Tibial nerve (tissue), 4 donors: ENCODE data around the gene WNT9B. TPM values are rescaled to one million over a fixed set of nuclear protein-coding genes. Genes with fewer than 3 reads are reported as not detected.

Experiments used
- DNase-seq, 2 donors: peaks; one replicate each; pipeline ENCODE4 v3.0.0-alpha.2; 2019; ENCODE audit warnings: low spot score in 2 of 2
- H3K27ac ChIP-seq, 4 donors: fragments of 200-600 bp; sonication (generic) in 3 of 4; one replicate each; pipeline ENCODE4 v1.5.1; 2017 to 2019; ENCODE audit warnings: mild to moderate bottlenecking in 1 of 4
- H3K27me3 ChIP-seq, 2 donors: fragments of 200-600 bp; sonication (generic) in 1 of 2; one replicate each; pipeline versions ENCODE4 v1.5.1 to v1.6.0; 2017 to 2019
- H3K36me3 ChIP-seq, 3 donors: fragments of 200-600 bp; sonication (generic); one replicate each; pipeline ENCODE4 v1.5.1; 2018 to 2019
- H3K4me1 ChIP-seq, 4 donors: fragments of 200-600 bp; sonication (generic) in 3 of 4; one replicate each; pipeline ENCODE4 v1.5.1; 2017 to 2019
- H3K4me3 ChIP-seq, 4 donors: fragments of 200-600 bp; sonication (generic) in 3 of 4; one replicate each; pipeline ENCODE4 v1.5.1; 2017 to 2019; ENCODE audit warnings: mild to moderate bottlenecking in 1 of 4, moderate library complexity in 1 of 4
- H3K9me3 ChIP-seq, 4 donors: fragments of 200-600 bp; sonication (generic) in 3 of 4; one replicate each; pipeline ENCODE4 v1.5.1; 2017 to 2019
- EP300 ChIP-seq, 2 donors: sonication (generic); formaldehyde crosslinking; IDR thresholded peaks; one replicate each; pipeline ENCODE4 v1.6.1; 2017; ENCODE audit warnings: antibody characterized with exemption in 2 of 2, mild to moderate bottlenecking in 1 of 2
- POLR2A ChIP-seq, 2 donors: fragments of 450-650 bp; IDR thresholded peaks; one replicate each; pipeline ENCODE4 v1.6.1; 2017; ENCODE audit warnings: antibody characterized with exemption in 2 of 2, mild to moderate bottlenecking in 2 of 2, moderate library complexity in 2 of 2
- WGBS, 2 donors: methylation state at CpG; one replicate each; pipeline ENCODE4 v1.1.5; 2018; 5-methylcytosine and 5-hydroxymethylcytosine counted together
- total RNA-seq, 4 donors: library from RNA; depleted of rRNA; stranded (reverse); fragments of >200 nt; gene quantifications; one replicate each; pipeline ENCODE4 v1.1.0, GENCODE V29; 2016
- TF ChIP-seq, protein P1 (sequence below), 5 experiments: fragments of 200-600 bp in 3 of 5; fragments of 450-650 bp in 2 of 5; sonication (generic) in 3 of 5; IDR thresholded peaks; one replicate each; pipeline ENCODE4 v1.5.1; 2016 to 2019; ENCODE audit warnings: antibody characterized with exemption in 5 of 5, mild to moderate bottlenecking in 3 of 5, moderate library complexity in 2 of 5

Gene WNT9B, protein sequence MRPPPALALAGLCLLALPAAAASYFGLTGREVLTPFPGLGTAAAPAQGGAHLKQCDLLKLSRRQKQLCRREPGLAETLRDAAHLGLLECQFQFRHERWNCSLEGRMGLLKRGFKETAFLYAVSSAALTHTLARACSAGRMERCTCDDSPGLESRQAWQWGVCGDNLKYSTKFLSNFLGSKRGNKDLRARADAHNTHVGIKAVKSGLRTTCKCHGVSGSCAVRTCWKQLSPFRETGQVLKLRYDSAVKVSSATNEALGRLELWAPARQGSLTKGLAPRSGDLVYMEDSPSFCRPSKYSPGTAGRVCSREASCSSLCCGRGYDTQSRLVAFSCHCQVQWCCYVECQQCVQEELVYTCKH
- under 1 TPM in 2 of 4 donors, not detected in 2; 0.78 to 0.90 TPM for total RNA-seq

DNA sequence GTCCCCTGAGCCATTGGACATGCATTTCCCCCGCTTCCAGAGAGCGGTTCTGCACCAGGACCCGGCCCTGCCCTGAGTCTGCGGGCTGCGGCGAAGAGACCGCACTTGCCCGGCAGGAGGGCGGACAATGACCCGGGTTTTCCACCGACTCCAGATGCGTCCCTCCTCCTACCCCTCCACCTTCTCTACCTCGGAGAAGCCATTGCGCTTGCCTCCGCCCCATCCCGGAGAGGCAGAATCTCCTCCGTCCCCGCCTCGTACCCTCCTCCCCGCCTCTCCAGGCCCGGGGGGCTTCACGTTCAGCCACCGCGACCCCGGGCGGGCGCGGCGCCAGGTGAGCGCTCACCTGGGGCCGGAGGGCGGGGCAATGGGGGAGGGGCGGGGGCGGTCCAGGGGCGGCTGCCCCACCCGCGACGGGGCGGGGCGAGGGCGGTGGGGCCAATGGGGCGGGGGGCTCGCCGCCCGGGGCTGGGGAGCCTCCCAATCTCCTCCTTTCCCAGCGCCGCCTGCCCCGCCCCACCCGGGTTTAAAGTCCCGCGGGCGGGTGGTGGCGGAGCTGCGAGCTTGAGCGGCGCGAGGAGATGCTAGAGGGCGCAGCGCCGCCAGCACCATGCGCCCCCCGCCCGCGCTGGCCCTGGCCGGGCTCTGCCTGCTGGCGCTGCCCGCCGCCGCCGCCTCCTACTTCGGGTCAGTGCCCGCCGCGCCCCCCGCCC is at the start of gene WNT9B:
WNT9B (plus strand) TSS at position 555 of the 713 bp plus-strand sequence; CDS start at position 611, 56 bp downstream.
- Histone ChIP-seq H3K27ac (no peak within 1 kb of the TSS), H3K4me3 (peak within 1 kb of the TSS in 2 of 4 donors; percentile 22 to 47), H3K36me3 (no peaks in the 10 kb centered on the region), H3K4me1 (peaks cover 0 to 16% (median 7%) of the 10 kb centered on the region in 4 donors), H3K27me3 (peaks cover 0 to 73% of the 10 kb centered on the region in 2 donors), H3K9me3 (no peaks in the 10 kb centered on the region)
- no peak for DNase-seq
- 2 to 4% methylated on average over 40 to 61 of the region's 75 CpGs for WGBS, 2 donors
- TF ChIP-seq POLR2A (IDR thresholded peaks at IDR 0.05) = no peak
- TF ChIP-seq, protein P1, sequence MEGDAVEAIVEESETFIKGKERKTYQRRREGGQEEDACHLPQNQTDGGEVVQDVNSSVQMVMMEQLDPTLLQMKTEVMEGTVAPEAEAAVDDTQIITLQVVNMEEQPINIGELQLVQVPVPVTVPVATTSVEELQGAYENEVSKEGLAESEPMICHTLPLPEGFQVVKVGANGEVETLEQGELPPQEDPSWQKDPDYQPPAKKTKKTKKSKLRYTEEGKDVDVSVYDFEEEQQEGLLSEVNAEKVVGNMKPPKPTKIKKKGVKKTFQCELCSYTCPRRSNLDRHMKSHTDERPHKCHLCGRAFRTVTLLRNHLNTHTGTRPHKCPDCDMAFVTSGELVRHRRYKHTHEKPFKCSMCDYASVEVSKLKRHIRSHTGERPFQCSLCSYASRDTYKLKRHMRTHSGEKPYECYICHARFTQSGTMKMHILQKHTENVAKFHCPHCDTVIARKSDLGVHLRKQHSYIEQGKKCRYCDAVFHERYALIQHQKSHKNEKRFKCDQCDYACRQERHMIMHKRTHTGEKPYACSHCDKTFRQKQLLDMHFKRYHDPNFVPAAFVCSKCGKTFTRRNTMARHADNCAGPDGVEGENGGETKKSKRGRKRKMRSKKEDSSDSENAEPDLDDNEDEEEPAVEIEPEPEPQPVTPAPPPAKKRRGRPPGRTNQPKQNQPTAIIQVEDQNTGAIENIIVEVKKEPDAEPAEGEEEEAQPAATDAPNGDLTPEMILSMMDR (IDR thresholded peaks at IDR 0.05) = no peak
- TF ChIP-seq EP300 (IDR thresholded peaks at IDR 0.05) = no peak

DNA sequence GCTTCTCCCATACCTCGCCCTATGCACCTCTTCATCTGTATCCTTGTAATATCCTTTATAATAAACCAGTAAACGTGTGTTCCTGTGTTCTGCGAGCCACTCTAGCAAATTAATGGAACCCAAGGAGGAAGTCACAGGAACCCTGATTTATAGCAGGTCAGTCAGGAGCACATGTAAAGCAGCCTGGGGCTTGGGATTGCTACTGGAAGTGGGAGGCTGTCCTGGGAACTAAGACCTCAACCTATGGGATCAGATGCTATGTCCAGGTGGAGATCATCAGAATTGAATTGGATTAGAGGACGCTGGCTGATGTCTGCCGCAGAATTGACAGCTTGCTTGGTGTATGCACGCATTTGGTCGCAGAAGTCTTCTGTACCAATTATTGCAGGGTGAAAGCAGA is 48.6 kb upstream of the WNT9B start:
- Histone ChIP-seq H3K9me3 (peaks cover 0 to 5% (median 0%) of the 10 kb centered on the region in 4 donors), H3K27ac (no peak overlapping the region), H3K4me3 (no peak overlapping the region), H3K36me3 (no peaks in the 10 kb centered on the region), H3K27me3 (peaks cover 0 to 8% of the 10 kb centered on the region in 2 donors), H3K4me1 (no peaks in the 10 kb centered on the region)
- TF ChIP-seq EP300 (IDR thresholded peaks at IDR 0.05) (no peak), POLR2A (IDR thresholded peaks at IDR 0.05) (no peak)
- TF ChIP-seq, protein P1 (IDR thresholded peaks at IDR 0.05) = no peak
- DNase-seq = no peak
- 65 to 68% methylated on average over 7 of the region's 7 CpGs for WGBS, 2 donors

DNA sequence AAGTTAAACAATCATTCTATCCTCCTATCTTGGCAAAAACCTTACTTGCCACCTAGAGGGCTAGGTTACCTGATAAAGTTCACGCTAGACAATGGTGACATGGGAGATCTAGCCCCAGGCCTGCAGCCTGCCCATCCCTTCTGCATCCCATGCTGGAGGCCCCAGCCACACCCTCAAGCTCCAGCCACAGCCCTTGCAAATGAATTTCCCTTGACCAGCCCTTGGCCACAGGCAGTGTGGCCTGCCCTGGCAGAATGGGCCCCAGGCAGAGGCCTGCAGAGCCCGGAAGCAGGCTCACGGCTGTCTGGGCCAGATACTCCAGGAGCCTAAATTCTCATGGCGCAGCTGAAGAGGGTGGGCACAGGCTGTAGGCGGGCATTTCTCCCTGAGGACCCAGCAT is 47.8 kb upstream of the WNT9B start:
- WGBS, 2 donors = 79 to 88% methylated on average over 4 to 5 of the region's 5 CpGs

DNA sequence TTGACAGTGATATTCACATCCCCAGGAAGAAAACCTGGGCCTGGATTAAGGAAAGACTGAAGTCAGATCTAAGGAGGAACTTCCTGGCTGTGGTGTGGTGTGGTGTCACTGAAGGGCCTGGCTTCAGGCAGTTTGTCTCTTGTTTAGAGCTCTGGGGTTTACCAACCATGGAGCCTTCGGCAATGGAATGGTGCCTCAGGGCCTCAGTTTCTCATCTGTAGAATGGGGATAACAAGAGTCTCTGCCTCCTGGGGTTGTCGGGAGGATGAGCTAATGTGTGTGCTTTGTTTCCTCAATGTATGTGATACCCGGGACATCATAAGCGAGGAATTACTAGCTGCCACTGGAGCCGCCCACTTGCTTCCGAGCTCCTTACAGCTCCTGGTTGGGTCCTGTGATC is 45.6 kb upstream of the WNT9B start:
- no peak overlapping the region for H3K4me3 ChIP-seq
- no peak for TF ChIP-seq POLR2A (IDR thresholded peaks at IDR 0.05)
- no peak for TF ChIP-seq EP300 (IDR thresholded peaks at IDR 0.05)
- TF ChIP-seq, protein P1 (IDR thresholded peaks at IDR 0.05) = no peak
- no peak overlapping the region for H3K27ac ChIP-seq
- WGBS, 2 donors = 89 to 90% methylated on average over 6 of the region's 6 CpGs
- H3K27me3 ChIP-seq = peaks cover 0 to 8% of the 10 kb centered on the region in 2 donors
- no peaks in the 10 kb centered on the region for H3K4me1 ChIP-seq
- H3K9me3 ChIP-seq = peaks cover 0 to 5% (median 0%) of the 10 kb centered on the region in 4 donors
- no peak for DNase-seq
- H3K36me3 ChIP-seq = no peaks in the 10 kb centered on the region

More for the DNA sequence above, 47.8 kb upstream of the WNT9B start:
- H3K27ac ChIP-seq = no peak overlapping the region
- DNase-seq = no peak
- TF ChIP-seq, protein P1 (IDR thresholded peaks at IDR 0.05) = no peak
- no peak for TF ChIP-seq POLR2A (IDR thresholded peaks at IDR 0.05)
- TF ChIP-seq EP300 (IDR thresholded peaks at IDR 0.05) = no peak
- no peak overlapping the region for H3K4me3 ChIP-seq
- no peaks in the 10 kb centered on the region for H3K36me3 ChIP-seq
- H3K27me3 ChIP-seq = peaks cover 0 to 8% of the 10 kb centered on the region in 2 donors
- H3K4me1 ChIP-seq = no peaks in the 10 kb centered on the region
- peaks cover 0 to 5% (median 0%) of the 10 kb centered on the region in 4 donors for H3K9me3 ChIP-seq
